ENCODE measurements around the gene CAPN1. TPM values are rescaled to one million over a fixed set of nuclear protein-coding genes. Genes with fewer than 3 reads are reported as not detected.

Gene CAPN1
- total RNA-seq, 4 donors from 2014 or later, result 52.7 to 153 (median 106) TPM

GRCh38 chr11:65134240-65134951 is 47.3 kb upstream of the CAPN1 start, which contains the start of gene SYVN1:
Gene SYVN1, minus strand, starts transcription at chr11:65134519. Its CDS starts 918 bp downstream, at chr11:65133601.
- TF ChIP-seq POLR2A (IDR thresholded peaks at IDR 0.05), result peak; percentile 97 to 98
- TF ChIP-seq, protein P1, sequence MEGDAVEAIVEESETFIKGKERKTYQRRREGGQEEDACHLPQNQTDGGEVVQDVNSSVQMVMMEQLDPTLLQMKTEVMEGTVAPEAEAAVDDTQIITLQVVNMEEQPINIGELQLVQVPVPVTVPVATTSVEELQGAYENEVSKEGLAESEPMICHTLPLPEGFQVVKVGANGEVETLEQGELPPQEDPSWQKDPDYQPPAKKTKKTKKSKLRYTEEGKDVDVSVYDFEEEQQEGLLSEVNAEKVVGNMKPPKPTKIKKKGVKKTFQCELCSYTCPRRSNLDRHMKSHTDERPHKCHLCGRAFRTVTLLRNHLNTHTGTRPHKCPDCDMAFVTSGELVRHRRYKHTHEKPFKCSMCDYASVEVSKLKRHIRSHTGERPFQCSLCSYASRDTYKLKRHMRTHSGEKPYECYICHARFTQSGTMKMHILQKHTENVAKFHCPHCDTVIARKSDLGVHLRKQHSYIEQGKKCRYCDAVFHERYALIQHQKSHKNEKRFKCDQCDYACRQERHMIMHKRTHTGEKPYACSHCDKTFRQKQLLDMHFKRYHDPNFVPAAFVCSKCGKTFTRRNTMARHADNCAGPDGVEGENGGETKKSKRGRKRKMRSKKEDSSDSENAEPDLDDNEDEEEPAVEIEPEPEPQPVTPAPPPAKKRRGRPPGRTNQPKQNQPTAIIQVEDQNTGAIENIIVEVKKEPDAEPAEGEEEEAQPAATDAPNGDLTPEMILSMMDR (IDR thresholded peaks at IDR 0.05 in 4 of 5, conservative IDR thresholded peaks at IDR 0.05 in 1 of 5), result peak in 1 of 5 experiments; percentile 24
- Histone ChIP-seq H3K36me3 (peaks cover 0 to 35% of the 10 kb centered on the region in 2 donors), H3K4me3 (peak within 1 kb of the TSS; percentile 84 to 99 (median 92)), H3K27ac (peak within 1 kb of the TSS; percentile 87 to 99 (median 98)), H3K27me3 (no peaks in the 10 kb centered on the region), H3K9me3 (no peaks in the 10 kb centered on the region), H3K4me1 (peaks cover 27 to 29% of the 10 kb centered on the region in 2 donors)
- peak; percentile 82 to 84 for ATAC-seq
- in situ Hi-C loops (cut with MboI; ENCODE audit: low sequenced_read_pairs in 4 of 4) (no loop called here), intact Hi-C loops (cut with DNase I; ENCODE audit: low total_unique reads) (loop anchor here (1.0 kb wide), 2 partner anchors 12 to 22 kb away; partner anchors contain the start of genes FAU and MRPL49)
- DNase-seq, result peak; percentile 83 to 89

GRCh38 chr11:65134952-65135632 is 46.6 kb upstream of the CAPN1 start:
- DNase-seq, result peak; percentile 96 to 99
- Histone ChIP-seq H3K4me1 (peaks cover 27 to 29% of the 10 kb centered on the region in 2 donors), H3K27ac (peak overlapping the region; percentile 87 to 99 (median 98)), H3K27me3 (no peaks in the 10 kb centered on the region), H3K36me3 (peaks cover 0 to 28% of the 10 kb centered on the region in 2 donors), H3K4me3 (peak overlapping the region; percentile 84 to 99 (median 92)), H3K9me3 (no peaks in the 10 kb centered on the region)
- TF ChIP-seq POLR2A (IDR thresholded peaks at IDR 0.05), result no peak
- TF ChIP-seq, protein P1 (IDR thresholded peaks at IDR 0.05 in 4 of 5, conservative IDR thresholded peaks at IDR 0.05 in 1 of 5), result no peak
- intact Hi-C loops (cut with DNase I; ENCODE audit: low total_unique reads), result loop anchor here (1.0 to 5.0 kb wide), 4 partner anchors 13 to 782 kb away; partner anchors contain the start of genes C11orf68, DRAP1, FAU and MRPL49
- peak; percentile 95 to 97 for ATAC-seq
- in situ Hi-C loops (cut with MboI; ENCODE audit: low sequenced_read_pairs in 4 of 4), result no loop called here

DNA sequence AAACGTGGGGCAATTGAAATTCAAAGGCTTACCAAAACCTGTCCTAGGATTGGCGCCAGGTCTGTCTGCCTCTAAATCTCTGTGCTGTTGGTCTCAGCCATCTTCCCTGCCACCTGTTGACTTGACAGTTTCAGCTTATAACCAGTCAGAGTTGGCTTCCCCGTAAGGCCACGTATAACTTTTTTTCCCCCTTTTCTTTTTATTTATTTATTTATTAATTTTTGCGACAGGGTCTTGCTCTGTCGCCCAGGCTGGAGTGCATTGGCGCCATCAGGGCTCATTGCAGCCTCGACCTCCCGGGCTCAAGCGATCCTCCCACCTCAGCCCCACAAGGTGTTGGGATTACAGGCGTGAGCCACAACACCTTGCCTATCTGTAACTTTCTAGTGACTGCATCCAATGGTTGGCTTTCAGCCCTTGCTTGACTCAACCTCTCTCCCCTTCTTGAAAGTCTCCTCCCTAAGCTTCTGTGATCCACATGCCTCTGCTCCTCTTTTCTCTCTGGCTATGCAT is 46.0 kb upstream of the CAPN1 start:
- Histone ChIP-seq H3K4me3 (peak overlapping the region; percentile 84 to 99 (median 92)), H3K27me3 (no peaks in the 10 kb centered on the region), H3K27ac (peak overlapping the region; percentile 87 to 99 (median 98)), H3K4me1 (peaks cover 27 to 29% of the 10 kb centered on the region in 2 donors), H3K36me3 (peaks cover 0 to 22% of the 10 kb centered on the region in 2 donors), H3K9me3 (no peaks in the 10 kb centered on the region)
- intact Hi-C loops (cut with DNase I; ENCODE audit: low total_unique reads) (loop anchor here (1.0 to 5.0 kb wide), 2 partner anchors 15 to 782 kb away; partner anchors contain the start of genes C11orf68 and DRAP1), in situ Hi-C loops (cut with MboI; ENCODE audit: low sequenced_read_pairs in 4 of 4) (no loop called here)
- DNase-seq, result peak in 1 of 2 donors; percentile 17
- no peak for ATAC-seq
- no peak for TF ChIP-seq POLR2A (IDR thresholded peaks at IDR 0.05)
- TF ChIP-seq, protein P1 (IDR thresholded peaks at IDR 0.05 in 4 of 5, conservative IDR thresholded peaks at IDR 0.05 in 1 of 5), result no peak

- H3K4me3 ChIP-seq, result no peak overlapping the region
- peak overlapping the region; percentile 87 to 99 (median 98) for H3K27ac ChIP-seq
- ATAC-seq (no peak), DNase-seq (peak in 1 of 2 donors; percentile 10)
- TF ChIP-seq, protein P1 (IDR thresholded peaks at IDR 0.05 in 4 of 5, conservative IDR thresholded peaks at IDR 0.05 in 1 of 5), result no peak
- no peak for TF ChIP-seq POLR2A (IDR thresholded peaks at IDR 0.05)
- H3K9me3 ChIP-seq, result no peaks in the 10 kb centered on the region
- no peaks in the 10 kb centered on the region for H3K27me3 ChIP-seq
- H3K36me3 ChIP-seq, result peaks cover 0 to 13% of the 10 kb centered on the region in 2 donors
- in situ Hi-C loops (cut with MboI; ENCODE audit: low sequenced_read_pairs in 4 of 4), result no loop called here
- H3K4me1 ChIP-seq, result peaks cover 27 to 29% of the 10 kb centered on the region in 2 donors
- intact Hi-C loops (cut with DNase I; ENCODE audit: low total_unique reads), result loop anchor here (5.0 kb wide), 1 partner anchor 781 kb away; the partner anchor contains the start of genes C11orf68 and DRAP1
Observed at GRCh38 chr11:65136515-65137096, 45.1 kb upstream of the CAPN1 start.

Measured in gastrocnemius medialis (tissue), 4 donors.